PC-9 (cell line): ENCODE measurements around the gene ERICH2. TPM values are rescaled to one million over a fixed set of nuclear protein-coding genes. Genes with fewer than 3 reads are reported as not detected.
A peak's percentile ranks its signal among the peaks of the same experiment; 100 is the strongest.

Source experiments
- BruUV-seq: library from RNA; stranded (reverse); fragments of 400-500 nt; replicated peaks from 2 replicates; lab custom pipeline; 2021; lab: Mats Ljungman, UMichigan
- CTCF ChIA-PET: fragments of 300-600 bp; sonication (Branson Sonifier 250); formaldehyde crosslinking; loops from one replicate; lab custom pipeline; 2022; ENCODE audit warnings: antibody characterized with exemption; lab: Charles Lee
- POLR2A ChIA-PET: fragments of 300-600 bp; sonication (Branson Sonifier 250); formaldehyde crosslinking; loops from one replicate; lab custom pipeline; 2022; ENCODE audit warnings: antibody characterized with exemption; ENCODE audit not compliant: unreplicated experiment; lab: Charles Lee
- DNase-seq, 2 experiments: peaks; one replicate each; pipeline versions ENCODE4 v3.0.0 to v3.0.0-alpha.2; 2015 to 2022; ENCODE audit warnings: mixed read lengths in 1 of 2
- H2AFZ ChIP-seq: fragments of 200-600 bp; sonication (generic); 2 replicates; pipeline ENCODE4 v1.8.1; 2017; ENCODE audit warnings: antibody characterized with exemption
- H3F3A ChIP-seq: fragments of 200-600 bp; sonication (generic); 2 replicates; pipeline ENCODE4 v1.8.1; 2017; ENCODE audit warnings: antibody characterized with exemption, mild to moderate bottlenecking, low read depth; ENCODE audit not compliant: insufficient read depth
- H3K27ac ChIP-seq: fragments of 200-600 bp; sonication (generic); 2 replicates; pipeline ENCODE4 v1.6.1; 2016; ENCODE audit warnings: mixed run types
- H3K27me3 ChIP-seq: fragments of 200-600 bp; sonication (generic); 2 replicates; pipeline ENCODE4 v1.6.1; 2016; ENCODE audit warnings: low read depth, mixed run types; ENCODE audit not compliant: insufficient read depth
- H3K36me3 ChIP-seq: fragments of 200-600 bp; sonication (generic); 2 replicates; pipeline ENCODE4 v1.6.1; 2016; ENCODE audit warnings: low read depth, mixed run types
- H3K4me1 ChIP-seq: fragments of 200-600 bp; sonication (generic); replicated peaks from 2 replicates; pipeline ENCODE4 v1.6.1; 2016; ENCODE audit warnings: mixed run types; ENCODE audit not compliant: insufficient read depth
- H3K4me2 ChIP-seq: fragments of 200-600 bp; sonication (generic); 2 replicates; pipeline ENCODE4 v1.6.1; 2017; ENCODE audit warnings: mixed run types
- H3K4me3 ChIP-seq: fragments of 200-600 bp; sonication (generic); 2 replicates; pipeline ENCODE4 v1.6.1; 2016; ENCODE audit warnings: mixed run types
- H3K79me2 ChIP-seq: fragments of 200-600 bp; sonication (generic); 2 replicates; pipeline ENCODE4 v1.6.1; 2017; ENCODE audit warnings: low read depth, mixed run types
- H3K9me2 ChIP-seq: fragments of 200-600 bp; sonication (generic); 2 replicates; pipeline ENCODE4 v1.8.1; 2017; ENCODE audit warnings: mild to moderate bottlenecking; ENCODE audit not compliant: insufficient read depth
- H3K9me3 ChIP-seq: fragments of 200-600 bp; sonication (generic); 2 replicates; pipeline ENCODE4 v1.8.1; 2016; ENCODE audit warnings: low read depth; ENCODE audit not compliant: insufficient read depth
- H4K20me1 ChIP-seq: fragments of 200-600 bp; sonication (generic); 2 replicates; pipeline ENCODE4 v1.8.1; 2017; ENCODE audit not compliant: insufficient read depth
- CTCF ChIP-seq: fragments of 200-600 bp; sonication (generic); conservative IDR thresholded peaks from 2 replicates; pipeline ENCODE4 v1.6.1; 2017; ENCODE audit warnings: mixed run types, antibody characterized with exemption, mild to moderate bottlenecking, moderate library complexity
- EZH2 ChIP-seq: fragments of 200-600 bp; sonication (generic); IDR thresholded peaks from 2 replicates; pipeline ENCODE4 v1.8.0; 2017; ENCODE audit warnings: antibody characterized with exemption, low read depth
- intact Hi-C: fragments of 100-400 bp; cut with micrococcal nuclease; formaldehyde crosslinking; loops from one replicate; pipeline ENCODE4 v1.10.0; 2022; ENCODE audit not compliant: unreplicated experiment
- total RNA-seq: library from RNA; stranded (reverse); gene quantifications from 2 replicates; pipeline ENCODE4 v1.2.3, GENCODE V29; 2021

The ERICH2 gene
- total RNA-seq, 1 experiment from 2014 or later, result 2.0 TPM

GRCh38 chr2:170739048-170739447 lies 31.1 kb upstream of the ERICH2 start:
- H4K20me1 ChIP-seq, result no peaks in the 10 kb centered on the region
- H3K79me2 ChIP-seq, result no peaks in the 10 kb centered on the region
- ChIA-PET POLR2A (interaction anchor here (0.7 to 1.2 kb wide), 3 partner anchors 32 to 189 kb away, joined by 7 to 12 read pairs (median 8); partner anchors contain the start of gene ERICH2), CTCF (interaction anchor here (0.6 to 1.0 kb wide), 3 partner anchors 330 to 411 kb away, joined by 3 to 6 read pairs (median 4); no protein-coding TSS in a partner anchor)
- H3K9me2 ChIP-seq, result no peaks in the 10 kb centered on the region
- DNase-seq, result peak; percentile 40 to 98
- no TSS peak for BruUV-seq
- peaks cover 6% of the 10 kb centered on the region; the same call in 1 of the 2 replicates for H3K9me3 ChIP-seq
- intact Hi-C loops, result loop anchor here (1.0 to 10.0 kb wide), 2 partner anchors 31 to 294 kb away; partner anchors contain the start of gene ERICH2
- H3F3A ChIP-seq, result peaks cover 14% of the 10 kb centered on the region
- H3K4me2 ChIP-seq, result peak overlapping the region; percentile 59
- peak overlapping the region; percentile 88 for H3K27ac ChIP-seq
- TF ChIP-seq EZH2, result no peak
- TF ChIP-seq CTCF, result no peak
- peaks cover 20% of the 10 kb centered on the region for H3K4me1 ChIP-seq
- no peaks in the 10 kb centered on the region for H3K36me3 ChIP-seq
- H2AFZ ChIP-seq, result no peak overlapping the region
- H3K4me3 ChIP-seq, result no peak overlapping the region
- H3K27me3 ChIP-seq, result no peaks in the 10 kb centered on the region

GRCh38 chr2:170739507-170740046 lies 30.6 kb upstream of the ERICH2 start:
- TF ChIP-seq CTCF (no peak), EZH2 (no peak)
- Histone ChIP-seq H2AFZ (no peak overlapping the region), H3K27me3 (no peaks in the 10 kb centered on the region), H3K9me3 (peaks cover 6% of the 10 kb centered on the region; the same call in 1 of the 2 replicates), H3K27ac (peak overlapping the region; percentile 88), H3K4me3 (no peak overlapping the region), H3K36me3 (no peaks in the 10 kb centered on the region), H3F3A (peaks cover 14% of the 10 kb centered on the region), H3K9me2 (no peaks in the 10 kb centered on the region), H4K20me1 (no peaks in the 10 kb centered on the region), H3K4me2 (peak overlapping the region; percentile 46; the same call in 1 of the 2 replicates), H3K4me1 (peaks cover 20% of the 10 kb centered on the region), H3K79me2 (no peaks in the 10 kb centered on the region)
- intact Hi-C loops, result loop anchor here (1.0 to 10.0 kb wide), 2 partner anchors 31 to 295 kb away; partner anchors contain the start of gene ERICH2
- no TSS peak for BruUV-seq
- CTCF ChIA-PET, result interaction anchor here (0.5 to 1.0 kb wide), 3 partner anchors 242 to 412 kb away, joined by 3 to 14 read pairs (median 4); no protein-coding TSS in a partner anchor
- POLR2A ChIA-PET, result interaction anchor here (0.6 to 1.2 kb wide), 4 partner anchors 31 to 693 kb away, joined by 7 to 12 read pairs (median 9); partner anchors contain the start of gene ERICH2
- DNase-seq, result no peak

GRCh38 chr2:170740660-170741059 lies 29.5 kb upstream of the ERICH2 start:
- CTCF ChIA-PET, result no interaction called here
- H4K20me1 ChIP-seq, result no peaks in the 10 kb centered on the region
- no peak for DNase-seq
- H3K9me3 ChIP-seq, result peaks cover 6% of the 10 kb centered on the region; the same call in 1 of the 2 replicates
- H3K4me2 ChIP-seq, result no peak overlapping the region
- H3K4me3 ChIP-seq, result no peak overlapping the region
- no peak overlapping the region for H2AFZ ChIP-seq
- POLR2A ChIA-PET, result no interaction called here
- TF ChIP-seq CTCF, result no peak
- TF ChIP-seq EZH2, result no peak
- no peaks in the 10 kb centered on the region for H3K36me3 ChIP-seq
- peaks cover 20% of the 10 kb centered on the region for H3K4me1 ChIP-seq
- H3K79me2 ChIP-seq, result no peaks in the 10 kb centered on the region
- peaks cover 14% of the 10 kb centered on the region for H3F3A ChIP-seq
- H3K27me3 ChIP-seq, result no peaks in the 10 kb centered on the region
- intact Hi-C loops, result no loop called here
- no TSS peak for BruUV-seq
- no peaks in the 10 kb centered on the region for H3K9me2 ChIP-seq
- no peak overlapping the region for H3K27ac ChIP-seq
